HUES48 (cell line): ENCODE results near the gene TNFAIP8.

Experiments used
- H3K27ac ChIP-seq: one replicate; pipeline ENCODE4 v1.7.0; 2013; ENCODE audit warnings: low read depth, low read length, inconsistent platforms
- H3K27me3 ChIP-seq: 2 replicates; pipeline ENCODE4 v1.6.1; 2013; ENCODE audit warnings: mild to moderate bottlenecking, low read length; ENCODE audit not compliant: control insufficient read depth, insufficient read depth
- H3K36me3 ChIP-seq: 2 replicates; pipeline ENCODE4 v1.6.1; 2013; ENCODE audit warnings: low read length; ENCODE audit not compliant: control insufficient read depth, insufficient read depth
- H3K4me1 ChIP-seq: 2 replicates; pipeline ENCODE4 v1.6.1; 2013; ENCODE audit warnings: mild to moderate bottlenecking, low read length; ENCODE audit not compliant: control insufficient read depth, insufficient read depth
- H3K4me3 ChIP-seq: 2 replicates; pipeline ENCODE4 v1.5.1; 2013; ENCODE audit warnings: mild to moderate bottlenecking, low read depth, low read length
- H3K9ac ChIP-seq: 2 replicates; pipeline ENCODE4 v1.6.1; 2013; ENCODE audit warnings: mild to moderate bottlenecking, low read depth, low read length, moderate library complexity
- H3K9me3 ChIP-seq: 2 replicates; pipeline ENCODE4 v1.6.1; 2013; ENCODE audit warnings: low read length; ENCODE audit not compliant: control insufficient read depth, insufficient read depth

Gene TNFAIP8

DNA sequence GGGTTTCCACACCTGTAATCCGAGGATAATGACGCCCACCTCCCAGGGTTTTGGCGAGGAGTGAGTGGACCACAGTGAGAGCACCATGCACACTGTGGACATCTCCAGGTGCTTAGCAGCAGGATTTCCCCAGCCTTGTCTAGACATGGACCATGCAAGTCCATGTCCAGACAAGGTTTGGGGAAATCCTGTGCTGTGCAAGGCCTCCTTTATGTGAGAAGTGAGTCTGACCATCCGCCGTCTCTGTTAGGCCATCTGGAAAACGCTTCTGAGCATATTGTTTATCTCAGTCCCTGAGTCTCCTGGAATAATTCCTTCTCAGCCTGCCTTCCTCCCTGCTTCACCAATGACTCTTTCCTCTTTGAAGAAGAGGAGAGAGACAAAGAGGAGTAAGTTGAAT lies 26.2 kb upstream of the TNFAIP8 start:
- Histone ChIP-seq H3K9me3 (no peaks in the 10 kb centered on the region), H3K27ac (no peak overlapping the region), H3K9ac (no peak overlapping the region), H3K4me3 (no peak overlapping the region), H3K4me1 (peaks cover 25% of the 10 kb centered on the region), H3K27me3 (no peaks in the 10 kb centered on the region), H3K36me3 (no peaks in the 10 kb centered on the region)

- Histone ChIP-seq H3K4me3 (no peak overlapping the region), H3K27me3 (no peaks in the 10 kb centered on the region), H3K4me1 (peaks cover 25% of the 10 kb centered on the region), H3K9me3 (no peaks in the 10 kb centered on the region), H3K9ac (no peak overlapping the region), H3K36me3 (no peaks in the 10 kb centered on the region), H3K27ac (no peak overlapping the region)
Measured at GRCh38 chr5:119330367-119331183, 25.2 kb upstream of the TNFAIP8 start.

DNA sequence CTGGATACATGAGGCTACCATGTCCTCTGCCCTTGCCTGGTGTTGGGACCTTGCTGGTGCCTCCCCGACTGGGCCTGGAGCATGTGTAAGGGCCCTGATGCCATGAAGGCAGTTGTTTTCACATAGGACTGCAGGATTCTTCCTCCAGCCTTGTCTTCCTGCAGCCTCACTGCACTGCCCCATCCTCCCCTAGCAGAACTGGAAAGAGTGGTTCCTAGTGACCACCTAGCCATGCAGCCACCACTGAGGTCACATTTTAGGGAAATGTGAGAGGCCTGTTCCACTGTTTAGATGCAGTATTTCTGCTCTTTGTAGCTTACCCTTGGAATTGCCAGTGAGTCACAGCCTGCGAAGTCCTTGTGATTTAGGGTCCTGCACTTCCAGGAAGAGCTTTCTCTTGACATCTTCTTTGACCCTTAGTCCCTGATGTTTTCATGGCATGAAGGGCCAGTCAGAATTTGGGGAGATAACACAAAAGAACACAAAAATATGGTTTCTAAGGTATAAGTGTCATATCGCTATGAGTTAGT lies 24.2 kb upstream of the TNFAIP8 start:
- Histone ChIP-seq H3K4me1 (peaks cover 20% of the 10 kb centered on the region), H3K27ac (no peak overlapping the region), H3K9ac (no peak overlapping the region), H3K9me3 (no peaks in the 10 kb centered on the region), H3K4me3 (no peak overlapping the region), H3K27me3 (no peaks in the 10 kb centered on the region), H3K36me3 (no peaks in the 10 kb centered on the region)

DNA sequence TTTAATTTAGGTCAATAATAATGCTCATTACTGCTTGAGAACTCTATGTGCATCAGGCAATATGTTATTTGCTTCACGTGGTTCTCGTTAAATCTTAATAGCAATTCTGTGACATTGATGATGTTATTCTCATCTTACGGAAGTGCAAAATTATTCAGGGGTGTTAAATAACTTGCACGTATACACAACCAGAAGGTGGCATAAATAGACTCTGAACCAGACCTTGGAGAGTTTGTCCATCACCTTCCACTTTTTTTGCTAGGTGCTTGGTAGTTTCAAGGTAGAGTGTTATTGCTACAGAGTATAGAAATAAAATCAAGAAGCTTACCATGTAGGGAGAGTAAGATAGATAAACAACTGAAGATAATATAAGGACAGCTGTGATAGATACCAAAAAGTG lies 23.6 kb upstream of the TNFAIP8 start:
- H3K4me3 ChIP-seq: no peak overlapping the region
- H3K9me3 ChIP-seq: no peaks in the 10 kb centered on the region
- H3K9ac ChIP-seq: no peak overlapping the region
- no peaks in the 10 kb centered on the region for H3K27me3 ChIP-seq
- no peak overlapping the region for H3K27ac ChIP-seq
- peaks cover 20% of the 10 kb centered on the region for H3K4me1 ChIP-seq
- no peaks in the 10 kb centered on the region for H3K36me3 ChIP-seq

- H3K4me1 ChIP-seq: peaks cover 16% of the 10 kb centered on the region
- no peak overlapping the region for H3K4me3 ChIP-seq
- H3K27ac ChIP-seq: no peak overlapping the region
- H3K9me3 ChIP-seq: no peaks in the 10 kb centered on the region
- H3K9ac ChIP-seq: no peak overlapping the region
- H3K36me3 ChIP-seq: no peaks in the 10 kb centered on the region
- no peaks in the 10 kb centered on the region for H3K27me3 ChIP-seq
Measured at GRCh38 chr5:119332978-119333401, 22.8 kb upstream of the TNFAIP8 start.

GRCh38 chr5:119333421-119333851 lies 22.4 kb upstream of the TNFAIP8 start:
- Histone ChIP-seq H3K4me1 (peaks cover 11% of the 10 kb centered on the region), H3K27ac (no peak overlapping the region), H3K4me3 (no peak overlapping the region), H3K36me3 (no peaks in the 10 kb centered on the region), H3K9ac (no peak overlapping the region), H3K9me3 (no peaks in the 10 kb centered on the region), H3K27me3 (no peaks in the 10 kb centered on the region)

DNA sequence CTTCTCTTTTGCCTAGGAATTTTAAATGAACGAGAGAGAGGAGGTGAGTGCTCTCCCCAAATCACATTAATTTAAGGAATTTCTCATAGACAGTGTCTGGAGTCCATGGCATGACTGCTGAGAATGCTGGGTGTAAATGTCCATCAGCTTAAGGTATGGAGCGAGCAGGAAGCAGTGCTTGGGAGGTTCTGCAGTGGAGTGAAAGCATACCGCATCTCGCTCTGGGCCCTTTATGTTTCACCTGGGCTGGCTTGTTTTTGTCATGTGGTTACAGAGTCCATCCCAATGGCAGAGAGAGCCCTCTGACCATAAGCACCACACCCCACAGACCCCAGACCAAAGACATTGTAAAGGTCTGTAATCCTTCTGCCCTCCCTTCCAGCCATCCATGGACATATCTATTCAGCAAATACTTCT lies 20.6 kb upstream of the TNFAIP8 start:
- no peaks in the 10 kb centered on the region for H3K36me3 ChIP-seq
- no peaks in the 10 kb centered on the region for H3K4me1 ChIP-seq
- H3K27me3 ChIP-seq: no peaks in the 10 kb centered on the region
- no peak overlapping the region for H3K4me3 ChIP-seq
- H3K27ac ChIP-seq: no peak overlapping the region
- H3K9me3 ChIP-seq: no peaks in the 10 kb centered on the region
- H3K9ac ChIP-seq: no peak overlapping the region

- Histone ChIP-seq H3K27me3 (no peaks in the 10 kb centered on the region), H3K4me3 (no peak overlapping the region), H3K4me1 (peaks cover 6% of the 10 kb centered on the region; the same call in 1 of the 2 replicates), H3K27ac (no peak overlapping the region), H3K9ac (no peak overlapping the region), H3K9me3 (no peaks in the 10 kb centered on the region), H3K36me3 (no peaks in the 10 kb centered on the region)
Measured at GRCh38 chr5:119336262-119336661, 19.6 kb upstream of the TNFAIP8 start.

DNA sequence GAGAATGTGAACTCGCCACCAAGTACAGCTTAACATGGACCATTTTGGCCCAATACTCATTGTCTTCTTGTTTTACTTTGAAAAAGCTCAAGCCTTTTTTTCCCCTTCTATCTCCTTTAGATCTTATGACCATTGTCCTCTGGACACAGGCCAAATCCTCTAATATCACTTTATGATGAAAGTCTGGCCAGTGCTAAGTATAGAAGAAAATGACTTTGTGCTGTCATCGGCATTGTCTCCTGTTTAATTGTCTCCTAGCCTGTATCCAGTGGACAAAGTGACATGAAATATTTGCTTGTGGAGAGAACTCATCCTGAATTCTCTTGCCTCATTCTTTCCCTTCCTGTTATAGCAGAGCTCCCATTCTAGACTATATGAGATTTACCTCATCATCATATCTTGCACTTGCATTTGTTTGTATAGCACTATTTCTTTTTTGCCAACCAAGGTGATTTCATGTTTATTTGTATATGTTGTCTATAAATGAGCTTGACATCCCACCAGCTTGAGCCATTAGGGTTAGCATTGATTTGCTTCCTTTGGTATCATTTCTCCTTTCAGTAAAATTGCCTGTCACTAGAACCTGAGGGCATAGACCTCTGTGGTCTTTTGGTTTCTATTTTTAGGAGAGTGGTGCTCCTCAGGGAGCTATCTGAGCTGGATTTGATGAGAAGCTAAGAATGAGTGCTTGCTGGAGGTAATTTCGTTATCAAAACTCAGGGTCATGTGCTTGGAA lies 18.8 kb upstream of the TNFAIP8 start:
- H3K9ac ChIP-seq: no peak overlapping the region
- no peak overlapping the region for H3K4me3 ChIP-seq
- peaks cover 14% of the 10 kb centered on the region for H3K4me1 ChIP-seq
- H3K36me3 ChIP-seq: no peaks in the 10 kb centered on the region
- H3K9me3 ChIP-seq: no peaks in the 10 kb centered on the region
- H3K27ac ChIP-seq: no peak overlapping the region
- no peaks in the 10 kb centered on the region for H3K27me3 ChIP-seq

DNA sequence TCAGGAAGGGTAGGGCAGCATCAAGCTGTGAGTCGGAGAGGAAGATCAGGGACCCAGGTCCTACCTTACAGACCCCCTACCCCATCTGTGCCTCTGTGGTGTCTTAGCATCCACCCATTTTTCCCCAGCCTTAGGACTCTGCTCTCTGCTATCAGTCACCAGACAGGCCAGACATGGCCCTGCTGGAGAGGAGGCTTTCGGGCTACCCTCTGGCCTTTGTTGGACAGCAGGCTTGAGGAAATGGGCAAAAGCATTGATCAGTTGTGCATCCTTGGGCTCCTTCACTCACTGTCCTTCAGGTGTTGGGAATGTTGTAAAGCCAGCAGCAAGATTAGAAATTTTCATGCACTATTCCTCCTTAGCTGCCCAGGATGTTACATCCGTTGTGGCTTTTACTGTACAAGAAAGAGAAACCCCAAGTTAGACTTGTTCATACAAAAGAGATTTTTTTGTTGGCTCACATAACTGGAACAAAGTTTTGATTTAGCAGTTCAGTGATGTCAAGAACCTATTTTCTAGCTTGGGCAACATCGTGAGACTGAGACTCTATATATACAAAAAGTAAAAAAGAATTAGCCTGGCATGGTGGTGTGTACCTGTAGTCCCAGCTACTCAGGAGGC lies 17.4 kb upstream of the TNFAIP8 start:
- Histone ChIP-seq H3K27me3 (no peaks in the 10 kb centered on the region), H3K4me1 (peaks cover 19% of the 10 kb centered on the region), H3K27ac (no peak overlapping the region), H3K36me3 (no peaks in the 10 kb centered on the region), H3K9me3 (no peaks in the 10 kb centered on the region), H3K9ac (no peak overlapping the region), H3K4me3 (no peak overlapping the region)

DNA sequence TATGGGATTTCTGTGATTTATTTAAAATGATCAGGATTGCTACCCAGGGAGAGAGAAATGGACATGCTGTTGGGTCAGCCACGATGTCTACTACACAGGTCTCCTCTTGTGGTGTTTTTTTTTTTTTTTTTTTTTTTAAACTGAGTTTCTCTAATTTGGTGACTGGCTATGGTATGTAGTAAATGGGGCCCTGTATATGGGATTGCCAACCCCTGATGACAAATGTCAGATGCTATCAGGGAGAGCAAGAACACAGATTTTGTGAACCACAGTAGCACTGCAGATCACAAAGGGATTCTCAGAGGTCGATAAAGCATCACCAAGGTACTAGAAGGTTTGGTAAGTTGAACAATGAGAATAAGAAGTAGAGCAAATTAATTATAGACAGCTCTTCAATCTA lies 16.5 kb upstream of the TNFAIP8 start:
- Histone ChIP-seq H3K36me3 (no peaks in the 10 kb centered on the region), H3K27ac (no peak overlapping the region), H3K27me3 (no peaks in the 10 kb centered on the region), H3K9ac (no peak overlapping the region), H3K4me1 (peaks cover 19% of the 10 kb centered on the region), H3K4me3 (no peak overlapping the region), H3K9me3 (no peaks in the 10 kb centered on the region)
